GM19240 (cell line): Measurements from ENCODE around the gene ST3GAL4.
"Not testable (repeated sequence)": the region's sequence is repeated elsewhere in the genome, so short reads cannot be mapped to it uniquely, and the experiment has no call there.

Experiments used
- DNase-seq: peaks from one replicate; pipeline ENCODE4 v3.0.0; 2011; ENCODE audit warnings: low spot score; ENCODE audit not compliant: insufficient read length

ST3GAL4 gene

DNA sequence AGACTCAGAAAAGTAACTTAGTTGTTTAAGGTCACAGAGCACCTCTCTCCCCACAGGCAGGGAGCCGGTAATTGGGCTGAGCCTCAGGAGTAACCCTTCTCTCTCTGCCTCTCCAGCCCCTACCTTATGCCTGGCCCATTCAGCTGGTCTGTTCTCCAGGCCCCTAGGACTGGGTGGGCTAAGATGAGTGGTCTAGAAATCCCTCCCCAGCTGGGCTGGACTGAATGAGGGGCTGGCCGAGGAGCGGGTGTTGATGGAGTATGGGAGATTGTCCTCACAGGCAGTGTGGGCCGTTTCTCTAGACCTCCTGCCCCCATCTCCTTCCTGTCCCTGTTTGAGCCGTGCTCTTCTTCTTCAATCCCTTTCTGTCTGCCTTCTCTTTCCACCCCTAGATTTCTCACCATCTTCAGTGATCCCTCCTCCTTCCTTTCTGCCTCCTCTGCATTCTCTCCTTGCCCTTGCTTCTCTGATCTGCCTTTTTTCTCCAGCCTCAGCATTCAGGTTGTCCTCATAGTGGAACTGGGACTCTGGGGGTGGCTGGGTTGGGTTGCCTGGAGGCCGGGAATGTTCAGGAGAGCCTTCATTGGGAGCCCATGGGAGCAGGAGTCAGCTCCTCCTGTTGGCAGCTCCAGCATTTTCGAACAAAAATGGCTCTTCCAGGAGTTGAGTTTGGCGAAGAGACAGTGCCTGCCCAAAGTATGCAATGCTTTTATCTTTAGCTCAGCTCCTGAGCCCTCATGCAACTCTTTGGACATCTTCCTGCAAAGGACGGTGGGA, 7.6 kb downstream of the ST3GAL4 start:
- DNase-seq, result no peak

- no peak for DNase-seq
Observed at GRCh38 chr11:126363706-126364248, 8.3 kb downstream of the ST3GAL4 start.

GRCh38 chr11:126364735-126365134, 9.2 kb downstream of the ST3GAL4 start:
- DNase-seq, result not testable (repeated sequence)

- not testable (repeated sequence) for DNase-seq
Observed at GRCh38 chr11:126365508-126365907, 10.0 kb downstream of the ST3GAL4 start.

GRCh38 chr11:126366064-126366822, 10.8 kb downstream of the ST3GAL4 start:
- DNase-seq, result no peak

GRCh38 chr11:126366823-126367654, 11.6 kb downstream of the ST3GAL4 start:
- not testable (repeated sequence) for DNase-seq

- DNase-seq, result not testable (repeated sequence)
Observed at GRCh38 chr11:126367806-126368205, 12.3 kb downstream of the ST3GAL4 start.

- not testable (repeated sequence) for DNase-seq
Observed at GRCh38 chr11:126368336-126369119, 13.0 kb downstream of the ST3GAL4 start.

DNA sequence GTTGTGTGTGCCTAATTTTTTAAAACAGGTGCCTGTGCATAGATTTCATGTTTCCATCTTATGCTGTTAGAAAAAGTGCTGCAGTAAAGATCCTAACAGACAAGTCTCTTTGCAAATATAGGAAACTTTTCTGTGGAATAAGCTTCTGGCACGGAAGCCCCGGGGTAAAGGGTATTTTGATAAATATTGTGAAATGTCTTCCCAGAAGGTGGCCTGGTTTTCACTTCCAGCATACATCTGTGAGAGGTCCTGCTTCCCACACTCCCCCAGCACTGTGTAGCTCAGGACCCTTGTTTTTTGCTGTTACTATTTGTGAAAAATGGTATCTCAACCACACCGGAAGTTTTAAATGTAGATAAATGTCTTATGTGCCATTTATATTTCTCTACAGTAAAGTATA, 14.5 kb downstream of the ST3GAL4 start:
- DNase-seq, result no peak

DNA sequence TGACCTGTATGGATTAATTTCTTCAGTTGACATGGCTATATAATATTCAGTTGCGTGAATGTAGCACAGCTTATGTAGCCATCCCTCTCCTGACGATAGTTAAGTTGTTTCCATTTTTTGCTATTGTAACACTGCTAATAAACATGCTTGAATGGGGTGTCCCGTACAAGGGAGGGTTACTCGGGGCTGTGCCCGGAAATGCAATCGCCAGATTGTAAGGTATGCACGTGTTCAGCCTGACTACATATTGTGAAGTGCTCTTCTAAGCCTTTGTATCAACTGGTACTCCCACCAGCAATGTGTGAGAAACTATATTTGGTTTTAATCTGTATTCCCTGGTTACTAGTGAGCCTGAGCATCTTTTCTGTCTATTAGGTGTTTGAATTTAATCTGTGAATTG, 16.1 kb downstream of the ST3GAL4 start:
- no peak for DNase-seq

DNA sequence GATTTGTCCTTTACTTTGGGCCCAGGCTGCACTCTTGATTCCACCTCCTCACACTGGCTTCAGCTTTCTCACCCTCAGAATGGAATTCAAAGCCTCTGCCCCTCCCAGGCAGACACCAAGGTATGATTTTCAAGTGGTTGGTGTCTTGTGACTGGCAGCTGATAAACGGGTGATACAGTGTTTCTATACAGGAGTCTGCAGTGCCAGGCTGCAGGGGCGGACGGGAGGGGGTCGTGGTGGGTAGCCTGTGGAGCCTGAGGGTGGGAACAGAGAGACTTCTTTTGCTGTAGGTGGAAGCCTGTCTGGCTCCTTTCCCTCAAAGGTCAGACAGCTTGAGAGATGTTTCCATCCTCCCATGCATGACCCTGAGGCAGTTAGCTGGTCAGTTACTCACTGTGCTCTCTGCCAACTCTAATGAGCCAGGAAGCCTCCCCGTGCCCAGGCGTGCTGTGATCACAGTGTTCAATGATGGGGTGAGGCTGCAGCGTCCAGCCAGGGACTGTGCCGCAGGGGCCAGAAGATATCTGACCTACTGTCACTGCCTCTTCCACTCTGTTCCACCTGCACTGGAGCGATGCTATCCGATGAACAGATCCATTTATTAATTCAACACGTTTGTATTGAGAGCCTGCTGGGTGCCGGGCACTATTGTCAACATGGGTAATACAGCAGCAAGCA, 18.0 kb downstream of the ST3GAL4 start:
- not testable (repeated sequence) for DNase-seq

GRCh38 chr11:126374562-126375300, 19.2 kb downstream of the ST3GAL4 start:
- DNase-seq, result not testable (repeated sequence)

DNA sequence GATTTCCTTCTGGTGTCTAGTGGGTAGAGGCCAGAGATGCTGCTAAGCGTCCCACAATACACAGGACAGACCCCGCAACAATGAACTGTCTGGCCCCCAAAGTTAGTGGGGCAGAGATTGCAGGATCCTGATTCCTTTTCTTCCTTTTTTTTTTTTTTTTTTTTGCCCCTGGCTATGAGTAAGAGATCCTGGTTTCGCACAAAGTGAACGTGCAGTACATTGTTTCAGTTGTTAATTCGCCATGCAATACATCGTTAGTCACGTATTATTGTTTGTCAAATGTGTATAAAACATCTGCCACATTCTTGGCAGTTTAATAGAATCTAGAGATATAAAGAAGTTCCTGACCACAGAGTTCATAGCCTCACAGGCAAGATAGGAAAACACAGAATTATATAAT, 20.2 kb downstream of the ST3GAL4 start:
- no peak for DNase-seq

DNA sequence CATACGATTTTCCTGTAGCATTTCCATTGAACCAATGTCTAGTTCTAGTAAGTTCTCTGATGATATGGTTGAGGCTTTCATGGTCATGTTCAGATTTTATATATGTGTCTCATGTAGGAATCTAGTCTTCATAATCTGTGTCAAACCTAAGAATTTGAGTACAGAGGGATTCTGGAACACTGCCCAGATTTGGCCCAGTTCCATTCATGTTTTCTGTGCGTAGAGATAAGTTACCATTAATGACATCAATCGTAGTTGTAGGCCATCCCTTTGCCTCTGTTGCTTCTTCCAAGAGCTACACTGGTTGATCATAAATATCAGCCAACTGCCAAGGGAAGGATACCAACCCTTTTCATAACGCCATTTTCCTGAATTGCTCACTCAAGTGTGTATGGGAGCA, 23.3 kb downstream of the ST3GAL4 start:
- no peak for DNase-seq

DNA sequence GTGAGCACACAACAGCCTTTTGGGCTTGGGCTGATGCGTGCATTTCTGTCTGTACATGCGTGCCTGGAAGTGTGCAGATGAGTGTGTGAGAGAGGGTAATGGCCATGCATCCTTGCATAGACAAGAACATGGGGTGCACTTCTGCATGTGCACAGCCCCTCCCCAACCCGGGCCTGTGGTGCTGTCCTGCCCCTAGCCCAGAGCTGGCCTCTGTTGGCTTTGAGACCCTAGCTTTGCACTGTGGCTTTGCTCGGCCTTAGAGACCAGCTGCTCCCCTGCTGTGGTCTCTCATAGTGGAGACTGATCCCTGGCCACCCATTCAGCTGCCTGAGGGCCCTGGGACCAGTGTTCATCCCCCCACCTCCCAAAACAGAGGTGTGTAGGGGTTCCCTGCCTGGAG, 25.4 kb downstream of the ST3GAL4 start:
- no peak for DNase-seq

GRCh38 chr11:126381960-126382359, 26.5 kb downstream of the ST3GAL4 start:
- not testable (repeated sequence) for DNase-seq

DNA sequence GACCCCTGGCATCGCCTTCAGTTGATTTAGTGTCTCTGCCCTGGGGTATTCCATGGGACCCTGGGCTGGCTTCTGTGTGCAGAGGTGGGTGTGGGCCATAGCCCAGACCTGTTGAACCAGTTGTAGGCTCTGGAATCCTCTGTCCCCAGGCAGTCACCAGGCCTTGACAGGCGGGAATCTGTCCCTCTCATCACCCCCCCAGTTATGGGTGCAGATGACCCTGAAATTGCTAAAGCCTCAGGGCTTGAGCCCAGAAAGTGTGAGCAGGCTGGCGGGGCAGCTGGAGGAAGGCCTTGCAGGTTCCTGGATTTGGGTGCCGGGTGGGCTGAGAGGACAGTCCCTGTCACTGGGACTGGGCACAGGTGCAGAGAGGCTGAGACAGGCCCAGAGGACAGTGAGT, 27.2 kb downstream of the ST3GAL4 start:
- not testable (repeated sequence) for DNase-seq

DNA sequence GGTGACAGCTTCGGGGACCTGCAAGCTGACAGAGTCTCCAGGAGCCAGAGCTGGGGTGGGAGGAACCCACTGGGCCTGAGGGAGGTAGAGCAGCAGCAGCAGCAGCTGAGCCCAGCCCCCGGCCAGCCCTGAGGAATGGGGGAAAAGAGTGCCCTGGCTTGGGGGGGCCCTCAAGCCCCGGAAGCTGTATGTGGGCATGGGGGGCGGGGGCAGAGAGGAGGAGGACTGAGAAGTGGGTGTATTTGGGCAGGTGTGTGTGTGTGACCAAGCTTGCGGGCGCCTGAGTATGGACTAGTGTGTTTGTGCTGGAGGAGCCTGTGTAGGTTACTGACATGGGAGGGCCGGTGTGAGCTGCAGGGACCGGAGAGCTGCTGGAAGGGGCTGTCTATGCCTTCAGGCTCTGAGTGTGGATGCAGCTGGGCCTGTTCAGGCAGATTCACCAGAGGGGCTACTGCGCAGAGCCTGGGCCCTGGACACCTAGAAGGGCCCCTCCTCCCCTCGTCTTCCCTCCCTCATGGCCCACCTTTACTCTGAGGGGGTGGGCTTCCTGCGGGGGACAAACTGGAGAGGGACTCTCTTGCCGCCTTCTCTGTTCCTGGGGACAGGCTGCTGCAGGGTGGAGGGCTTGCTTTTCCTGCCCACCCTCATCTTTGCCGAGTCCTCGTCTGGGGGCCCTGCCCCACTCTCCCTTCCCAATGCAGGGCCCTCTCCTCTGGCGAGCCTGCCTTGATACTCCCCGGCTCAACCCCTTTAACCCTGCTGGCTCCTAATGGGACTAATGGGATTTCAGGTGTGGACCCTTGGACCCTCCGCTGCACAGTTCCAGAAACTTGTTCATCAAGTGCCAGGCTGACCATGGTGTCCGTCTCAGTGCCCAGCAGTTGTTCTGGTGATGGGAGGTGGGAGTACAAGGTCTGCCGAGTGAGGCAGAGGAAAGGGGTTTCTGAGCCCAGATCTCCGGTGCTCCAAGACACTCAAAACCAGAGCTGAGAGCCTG, 28.2 kb downstream of the ST3GAL4 start:
- DNase-seq, result no peak
